Type B pancreatic cell (in vitro differentiated cells): Measurements from ENCODE around the gene SMARCD1. TPM values are rescaled to one million over a fixed set of nuclear protein-coding genes. Genes with fewer than 3 reads are reported as not detected.

Experiments used
- DNase-seq: peaks from one replicate; pipeline ENCODE4 v3.0.0; 2021; ENCODE audit warnings: mixed read lengths; ENCODE audit not compliant: unreplicated experiment; ENCODE audit errors: extremely low spot score
- H3K27ac Mint-ChIP-seq: 2 replicates; pipeline ENCODE4 v1.8.0; 2021; ENCODE audit warnings: mild to moderate bottlenecking, mixed read lengths
- H3K27me3 Mint-ChIP-seq: 2 replicates; pipeline ENCODE4 v1.8.0; 2021; ENCODE audit warnings: mixed read lengths
- H3K36me3 Mint-ChIP-seq: 2 replicates; pipeline ENCODE4 v1.8.0; 2021; ENCODE audit warnings: mixed read lengths
- H3K4me1 Mint-ChIP-seq: one replicate; pipeline ENCODE4 v1.8.0; 2021; ENCODE audit warnings: mixed read lengths; ENCODE audit not compliant: unreplicated experiment
- H3K4me3 Mint-ChIP-seq: 2 replicates; pipeline ENCODE4 v1.8.0; 2021; ENCODE audit warnings: mild to moderate bottlenecking, mixed read lengths
- H3K9me3 Mint-ChIP-seq: 2 replicates; pipeline ENCODE4 v1.8.0; 2021; ENCODE audit warnings: mixed read lengths
- CTCF ChIP-seq: fragments of 200-600 bp; sonication (generic); conservative IDR thresholded peaks from 2 replicates; pipeline ENCODE4 v1.5.0; 2021; ENCODE audit warnings: antibody characterized with exemption, mild to moderate bottlenecking
- total RNA-seq: library from RNA; stranded (reverse); gene quantifications from 2 replicates; pipeline ENCODE4 v1.2.1, GENCODE V29; 2021; ENCODE audit warnings: low replicate concordance

Gene SMARCD1
- total RNA-seq, 1 donor from 2014 or later: 100 TPM

- TF ChIP-seq CTCF: no peak
- DNase-seq: no peak
- Mint-ChIP-seq H3K4me3 (no peak overlapping the region), H3K27ac (no peak overlapping the region), H3K36me3 (peaks cover 7% of the 10 kb centered on the region), H3K27me3 (peaks cover 30% of the 10 kb centered on the region), H3K9me3 (no peaks in the 10 kb centered on the region), H3K4me1 (peaks cover 1% of the 10 kb centered on the region)
These were observed 23.0 kb upstream of the SMARCD1 start for GRCh38 chr12:50061946-50062686.

GRCh38 chr12:50062728-50063460 lies 22.2 kb upstream of the SMARCD1 start:
- no peak for DNase-seq
- peaks cover 29% of the 10 kb centered on the region for H3K27me3 Mint-ChIP-seq
- H3K4me1 Mint-ChIP-seq: no peaks in the 10 kb centered on the region
- no peak overlapping the region for H3K27ac Mint-ChIP-seq
- H3K4me3 Mint-ChIP-seq: no peak overlapping the region
- TF ChIP-seq CTCF: no peak
- H3K36me3 Mint-ChIP-seq: peaks cover 7% of the 10 kb centered on the region
- no peaks in the 10 kb centered on the region for H3K9me3 Mint-ChIP-seq

GRCh38 chr12:50065726-50066310 lies 19.3 kb upstream of the SMARCD1 start:
- H3K4me1 Mint-ChIP-seq: peaks cover 12% of the 10 kb centered on the region
- H3K4me3 Mint-ChIP-seq: no peak overlapping the region
- no peak for TF ChIP-seq CTCF
- peaks cover 19% of the 10 kb centered on the region for H3K27me3 Mint-ChIP-seq
- peaks cover 6% of the 10 kb centered on the region for H3K36me3 Mint-ChIP-seq
- no peaks in the 10 kb centered on the region for H3K9me3 Mint-ChIP-seq
- no peak overlapping the region for H3K27ac Mint-ChIP-seq
- no peak for DNase-seq

- H3K4me3 Mint-ChIP-seq: no peak overlapping the region
- H3K27ac Mint-ChIP-seq: no peak overlapping the region
- peaks cover 14% of the 10 kb centered on the region for H3K4me1 Mint-ChIP-seq
- TF ChIP-seq CTCF: no peak
- peaks cover under 1% of the 10 kb centered on the region for H3K36me3 Mint-ChIP-seq
- DNase-seq: no peak
- peaks cover 13% of the 10 kb centered on the region for H3K27me3 Mint-ChIP-seq
- H3K9me3 Mint-ChIP-seq: no peaks in the 10 kb centered on the region
These were observed 18.7 kb upstream of the SMARCD1 start for GRCh38 chr12:50066402-50066801.

GRCh38 chr12:50069069-50069468 lies 16.1 kb upstream of the SMARCD1 start:
- DNase-seq: no peak
- Mint-ChIP-seq H3K27me3 (peaks cover 7% of the 10 kb centered on the region), H3K4me1 (peaks cover 21% of the 10 kb centered on the region), H3K4me3 (no peak overlapping the region), H3K36me3 (no peaks in the 10 kb centered on the region), H3K27ac (no peak overlapping the region), H3K9me3 (no peaks in the 10 kb centered on the region)
- no peak for TF ChIP-seq CTCF
